ENCODE data around the gene TUSC1. TPM values are rescaled to one million over a fixed set of nuclear protein-coding genes. Genes with fewer than 3 reads are reported as not detected.
A peak's percentile ranks its signal among the peaks of the same experiment; 100 is the strongest.

The TUSC1 gene
- total and polyA plus RNA-seq, 2 donors (not counting 3 experiments of a cell fraction or from before 2014, with no cell fraction given) = 9.5 to 12.1 TPM

- Histone ChIP-seq H3K4me2 (ENCODE audit: insufficient read depth, low read length) (no peak overlapping the region), H3K9ac (replicated peaks; ENCODE audit: extremely low read depth, insufficient read depth, low read length) (no peak overlapping the region), H3K4me3 (replicated peaks in 1 of 3; ENCODE audit: insufficient read depth in 1 of 3, low read depth in 1 of 3, low read length in 3 of 3) (no peak overlapping the region), H2AFZ (ENCODE audit: low read depth, low read length) (no peak overlapping the region), H3K36me3 (ENCODE audit: control insufficient read depth in 2 of 2, extremely low read depth in 1 of 2, insufficient read depth in 2 of 2, low read length in 2 of 2) (no peaks in the 10 kb centered on the region), H3K9me3 (replicated peaks; ENCODE audit: control insufficient read depth, insufficient read depth, low read length) (no peaks in the 10 kb centered on the region), H3K27me3 (ENCODE audit: control insufficient read depth in 2 of 2, insufficient read depth in 2 of 2, low read length in 2 of 2) (no peaks in the 10 kb centered on the region), H3K27ac (ENCODE audit: insufficient read depth, low read depth, low read length) (no peak overlapping the region), H3K9me1 (replicated peaks; ENCODE audit: control insufficient read depth, extremely low read depth, insufficient read depth, low read length) (no peaks in the 10 kb centered on the region), H3K79me2 (ENCODE audit: control insufficient read depth, insufficient read depth, low read length) (no peaks in the 10 kb centered on the region), H3K4me1 (ENCODE audit: control insufficient read depth, extremely low read depth, insufficient read depth, low read length) (no peaks in the 10 kb centered on the region), H4K20me1 (replicated peaks; ENCODE audit: control insufficient read depth, extremely low read depth, insufficient read depth, low read length) (no peaks in the 10 kb centered on the region)
- intact Hi-C loops (cut with micrococcal nuclease) (no loop called here), dilution Hi-C loops (cut with MboI; ENCODE audit: extremely low pct_ligation_motif_present, low sequenced_read_pairs) (no loop called here)
- ChIA-PET CTCF (interaction anchor here (3.9 kb wide), 1 partner anchor 8 kb away, joined by 16 read pairs; no protein-coding TSS in a partner anchor), POLR2A (no interaction called here)
- FAIRE-seq (no peak), DNase-seq (ENCODE audit: low read depth, low spot score) (no peak)
- BruUV-seq (replicated peaks) = no TSS peak
- TF ChIP-seq FOS (IDR thresholded peaks at IDR 0.05; ENCODE audit: borderline replicate concordance, insufficient read depth, low read length) (no peak), EZH2 (IDR thresholded peaks at IDR 0.05; ENCODE audit: borderline replicate concordance, low read depth, low read length, severe bottlenecking) (no peak), POLR2A (IDR thresholded peaks at IDR 0.05; ENCODE audit: low read depth, low read length) (no peak)
Observed at GRCh38 chr9:25724424-25724823, 46.2 kb upstream of the TUSC1 start.

DNA sequence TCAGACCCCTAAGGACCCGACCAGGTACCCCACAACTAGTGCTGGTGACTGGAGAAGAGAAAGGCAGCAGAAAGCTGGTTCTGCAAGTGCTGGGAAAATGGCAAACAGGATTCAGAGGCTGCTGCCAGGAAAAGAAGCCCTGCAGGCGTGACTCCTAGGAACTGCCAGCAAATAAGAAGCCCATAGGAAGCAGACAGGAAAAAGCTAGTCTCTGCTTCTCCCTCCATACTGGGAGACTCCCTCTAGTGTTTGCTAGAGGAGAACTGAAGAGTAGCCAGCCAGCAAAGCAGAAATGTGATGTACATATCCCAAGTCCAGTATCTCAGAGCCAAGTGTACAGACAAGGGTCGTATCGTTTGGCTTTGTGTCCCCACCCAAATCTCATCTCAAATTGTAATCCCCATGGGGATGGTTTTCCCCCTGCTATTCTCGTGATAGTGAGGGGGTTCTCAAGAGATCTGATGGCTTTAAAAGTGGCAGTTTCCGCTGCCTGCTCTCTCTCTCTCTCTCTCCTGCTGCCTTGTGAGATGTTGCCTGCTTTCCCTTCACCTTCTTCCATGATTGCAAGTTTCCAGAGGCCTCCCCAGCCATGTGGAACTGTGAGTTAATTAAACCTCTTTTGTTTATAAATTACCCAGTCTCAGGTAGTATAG is 38.1 kb upstream of the TUSC1 start:
- Histone ChIP-seq H3K9me3 (replicated peaks; ENCODE audit: control insufficient read depth, insufficient read depth, low read length) (no peaks in the 10 kb centered on the region), H4K20me1 (replicated peaks; ENCODE audit: control insufficient read depth, extremely low read depth, insufficient read depth, low read length) (no peaks in the 10 kb centered on the region), H3K27me3 (ENCODE audit: control insufficient read depth in 2 of 2, insufficient read depth in 2 of 2, low read length in 2 of 2) (no peaks in the 10 kb centered on the region), H3K36me3 (ENCODE audit: control insufficient read depth in 2 of 2, extremely low read depth in 1 of 2, insufficient read depth in 2 of 2, low read length in 2 of 2) (no peaks in the 10 kb centered on the region), H3K9ac (replicated peaks; ENCODE audit: extremely low read depth, insufficient read depth, low read length) (no peak overlapping the region), H3K79me2 (ENCODE audit: control insufficient read depth, insufficient read depth, low read length) (no peaks in the 10 kb centered on the region), H3K27ac (ENCODE audit: insufficient read depth, low read depth, low read length) (no peak overlapping the region), H3K4me2 (ENCODE audit: insufficient read depth, low read length) (no peak overlapping the region), H3K4me1 (ENCODE audit: control insufficient read depth, extremely low read depth, insufficient read depth, low read length) (no peaks in the 10 kb centered on the region), H3K4me3 (replicated peaks in 1 of 3; ENCODE audit: insufficient read depth in 1 of 3, low read depth in 1 of 3, low read length in 3 of 3) (no peak overlapping the region), H3K9me1 (replicated peaks; ENCODE audit: control insufficient read depth, extremely low read depth, insufficient read depth, low read length) (no peaks in the 10 kb centered on the region), H2AFZ (ENCODE audit: low read depth, low read length) (no peak overlapping the region)
- peak; percentile 45 for DNase-seq (ENCODE audit: low read depth, low spot score)
- peak; percentile 63 for FAIRE-seq
- dilution Hi-C loops (cut with MboI; ENCODE audit: extremely low pct_ligation_motif_present, low sequenced_read_pairs) (no loop called here), intact Hi-C loops (cut with micrococcal nuclease) (no loop called here)
- TF ChIP-seq FOS (IDR thresholded peaks at IDR 0.05; ENCODE audit: borderline replicate concordance, insufficient read depth, low read length) (no peak), POLR2A (IDR thresholded peaks at IDR 0.05; ENCODE audit: low read depth, low read length) (no peak), GATA2 (IDR thresholded peaks at IDR 0.05; ENCODE audit: insufficient read depth, insufficient read length, low read depth, low read length) (no peak), MYC (IDR thresholded peaks at IDR 0.05; ENCODE audit: low read depth, low read length) (no peak), CTCF (IDR thresholded peaks at IDR 0.05; ENCODE audit: extremely low read depth in 1 of 2, insufficient read depth in 1 of 2, low read depth in 1 of 2, low read length in 2 of 2) (peak in 1 of 2 donors; percentile 41), MAX (IDR thresholded peaks at IDR 0.05; ENCODE audit: insufficient read depth, insufficient read length) (no peak)
- POLR2A ChIA-PET = no interaction called here
- BruUV-seq (replicated peaks) = no TSS peak
- CTCF ChIA-PET = interaction anchor here (0.7 to 2.3 kb wide), 10 partner anchors 9 to 646 kb away, joined by 3 to 16 read pairs (median 4); partner anchors contain the start of gene TUSC1

Data from endothelial cell of umbilical vein (primary cell).